ENCODE measurements around the gene RSAD1.

RSAD1 gene

GRCh38 chr17:50491505-50491904 is 12.8 kb downstream of the RSAD1 start:
- Histone ChIP-seq H2AFZ (ENCODE audit: low read depth) (no peak overlapping the region), H3K27me3 (ENCODE audit: insufficient read depth, low read depth) (no peaks in the 10 kb centered on the region), H3K4me1 (ENCODE audit: low read depth, poor library complexity, severe bottlenecking) (peaks cover 9% of the 10 kb centered on the region), H3K27ac (no peak overlapping the region), H3K4me3 (IDR thresholded peaks at IDR 0.05; ENCODE audit: insufficient read depth, low read depth, low read length) (no peak overlapping the region), H3K79me2 (ENCODE audit: insufficient read depth, low read depth) (no peaks in the 10 kb centered on the region), H4K20me1 (ENCODE audit: insufficient read depth) (no peaks in the 10 kb centered on the region; the same call in 1 of the 2 replicates), H3K9ac (no peak overlapping the region), H3K36me3 (ENCODE audit: insufficient read depth) (no peaks in the 10 kb centered on the region), H3K4me2 (no peak overlapping the region)
- TF ChIP-seq CTCF (conservative IDR thresholded peaks at IDR 0.05; ENCODE audit: low read depth, low read length), result no peak

- Histone ChIP-seq H3K4me3 (IDR thresholded peaks at IDR 0.05; ENCODE audit: insufficient read depth, low read depth, low read length) (no peak overlapping the region), H3K4me2 (no peak overlapping the region)
- no peak for TF ChIP-seq CTCF (conservative IDR thresholded peaks at IDR 0.05; ENCODE audit: low read depth, low read length)
These were observed 13.6 kb downstream of the RSAD1 start for GRCh38 chr17:50492214-50492613.

DNA sequence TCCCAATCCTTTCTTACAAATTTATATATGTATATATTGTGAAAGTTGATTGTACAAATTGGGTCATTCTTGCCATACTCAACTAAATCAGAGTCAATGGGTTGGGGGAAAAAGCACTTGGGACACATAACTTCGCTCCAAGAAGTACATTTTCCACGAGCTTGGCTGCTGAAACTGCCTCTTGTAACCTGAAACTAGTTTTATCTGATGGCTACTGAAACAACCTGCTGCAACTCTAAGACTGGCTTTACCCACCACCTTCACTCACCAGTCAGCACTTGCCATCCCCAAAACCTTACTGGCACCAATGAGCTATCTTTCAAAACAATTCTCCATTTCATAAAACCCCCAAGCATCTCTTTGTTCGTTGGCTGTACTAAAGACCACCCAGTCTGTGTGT is 15.1 kb downstream of the RSAD1 start:
- no peak overlapping the region for H2AFZ ChIP-seq (ENCODE audit: low read depth)
- no peaks in the 10 kb centered on the region for H3K27me3 ChIP-seq (ENCODE audit: insufficient read depth, low read depth)
- H3K4me3 ChIP-seq (IDR thresholded peaks at IDR 0.05; ENCODE audit: insufficient read depth, low read depth, low read length), result no peak overlapping the region
- no peaks in the 10 kb centered on the region for H3K79me2 ChIP-seq (ENCODE audit: insufficient read depth, low read depth)
- H3K36me3 ChIP-seq (ENCODE audit: insufficient read depth), result no peaks in the 10 kb centered on the region
- no peak overlapping the region for H3K4me2 ChIP-seq
- H3K27ac ChIP-seq, result no peak overlapping the region
- no peak for TF ChIP-seq CTCF (conservative IDR thresholded peaks at IDR 0.05; ENCODE audit: low read depth, low read length)
- H3K9ac ChIP-seq, result no peak overlapping the region
- peaks cover 9% of the 10 kb centered on the region for H3K4me1 ChIP-seq (ENCODE audit: low read depth, poor library complexity, severe bottlenecking)
- no peaks in the 10 kb centered on the region; the same call in 1 of the 2 replicates for H4K20me1 ChIP-seq (ENCODE audit: insufficient read depth)

More at GRCh38 chr17:50492214-50492613, 13.6 kb downstream of the RSAD1 start:
- H3K79me2 ChIP-seq (ENCODE audit: insufficient read depth, low read depth), result no peaks in the 10 kb centered on the region
- H3K4me1 ChIP-seq (ENCODE audit: low read depth, poor library complexity, severe bottlenecking), result peaks cover 9% of the 10 kb centered on the region
- no peak overlapping the region for H2AFZ ChIP-seq (ENCODE audit: low read depth)
- H3K27ac ChIP-seq, result no peak overlapping the region
- no peaks in the 10 kb centered on the region for H3K36me3 ChIP-seq (ENCODE audit: insufficient read depth)
- H3K9ac ChIP-seq, result no peak overlapping the region
- no peaks in the 10 kb centered on the region for H3K27me3 ChIP-seq (ENCODE audit: insufficient read depth, low read depth)
- H4K20me1 ChIP-seq (ENCODE audit: insufficient read depth), result no peaks in the 10 kb centered on the region; the same call in 1 of the 2 replicates

- Histone ChIP-seq H4K20me1 (ENCODE audit: insufficient read depth) (no peaks in the 10 kb centered on the region; the same call in 1 of the 2 replicates), H3K36me3 (ENCODE audit: insufficient read depth) (no peaks in the 10 kb centered on the region), H3K9ac (no peak overlapping the region)
These were observed 16.7 kb downstream of the RSAD1 start for GRCh38 chr17:50495217-50495823.

More at GRCh38 chr17:50495217-50495823, 16.7 kb downstream of the RSAD1 start:
- Histone ChIP-seq H3K4me2 (no peak overlapping the region), H2AFZ (ENCODE audit: low read depth) (no peak overlapping the region), H3K27ac (no peak overlapping the region), H3K27me3 (ENCODE audit: insufficient read depth, low read depth) (no peaks in the 10 kb centered on the region), H3K79me2 (ENCODE audit: insufficient read depth, low read depth) (no peaks in the 10 kb centered on the region), H3K4me1 (ENCODE audit: low read depth, poor library complexity, severe bottlenecking) (peaks cover 9% of the 10 kb centered on the region), H3K4me3 (IDR thresholded peaks at IDR 0.05; ENCODE audit: insufficient read depth, low read depth, low read length) (no peak overlapping the region)
- TF ChIP-seq CTCF (conservative IDR thresholded peaks at IDR 0.05; ENCODE audit: low read depth, low read length), result no peak

Measured in KMS-11 (cell line).